Measurements from ENCODE around the gene TMEM217.

Gene TMEM217

GRCh38 chr6:37283268-37283667 is 25.3 kb upstream of the TMEM217 start:
- H3K9me3 ChIP-seq: no peaks in the 10 kb centered on the region
- DNase-seq: no peak
- H3K4me1 ChIP-seq: no peaks in the 10 kb centered on the region; the same call in 1 of the 2 replicates
- H3K27me3 ChIP-seq: no peaks in the 10 kb centered on the region
- H3K36me3 ChIP-seq: peaks cover 38% of the 10 kb centered on the region
- no peak for TF ChIP-seq CTCF (IDR thresholded peaks at IDR 0.05; ENCODE audit: low read depth, low read length)
- no peak overlapping the region for H3K4me3 ChIP-seq (ENCODE audit: low read depth, low read length)

GRCh38 chr6:37282371-37282770 is 24.4 kb upstream of the TMEM217 start:
- Histone ChIP-seq H3K4me3 (ENCODE audit: low read depth, low read length) (no peak overlapping the region), H3K36me3 (peaks cover 33% of the 10 kb centered on the region), H3K27me3 (no peaks in the 10 kb centered on the region), H3K9me3 (no peaks in the 10 kb centered on the region), H3K4me1 (no peaks in the 10 kb centered on the region)
- TF ChIP-seq CTCF (IDR thresholded peaks at IDR 0.05; ENCODE audit: low read depth, low read length): no peak
- no peak for DNase-seq

- Histone ChIP-seq H3K4me1 (no peaks in the 10 kb centered on the region), H3K36me3 (peaks cover 23% of the 10 kb centered on the region), H3K9me3 (no peaks in the 10 kb centered on the region), H3K4me3 (ENCODE audit: low read depth, low read length) (no peak overlapping the region), H3K27me3 (no peaks in the 10 kb centered on the region)
- no peak for DNase-seq
- TF ChIP-seq CTCF (IDR thresholded peaks at IDR 0.05; ENCODE audit: low read depth, low read length): no peak
Measured at GRCh38 chr6:37280162-37280887, 22.4 kb upstream of the TMEM217 start.

GRCh38 chr6:37279366-37280134 is 21.6 kb upstream of the TMEM217 start:
- Histone ChIP-seq H3K27me3 (no peaks in the 10 kb centered on the region), H3K9me3 (no peaks in the 10 kb centered on the region), H3K36me3 (peaks cover 18% of the 10 kb centered on the region), H3K4me1 (no peaks in the 10 kb centered on the region), H3K4me3 (ENCODE audit: low read depth, low read length) (no peak overlapping the region)
- TF ChIP-seq CTCF (IDR thresholded peaks at IDR 0.05; ENCODE audit: low read depth, low read length): no peak
- DNase-seq: no peak

GRCh38 chr6:37277001-37277409 is 19.1 kb upstream of the TMEM217 start:
- no peak for DNase-seq
- H3K4me1 ChIP-seq: no peaks in the 10 kb centered on the region
- H3K27me3 ChIP-seq: no peaks in the 10 kb centered on the region
- H3K9me3 ChIP-seq: no peaks in the 10 kb centered on the region
- H3K4me3 ChIP-seq (ENCODE audit: low read depth, low read length): no peak overlapping the region
- TF ChIP-seq CTCF (IDR thresholded peaks at IDR 0.05; ENCODE audit: low read depth, low read length): no peak
- peaks cover 4% of the 10 kb centered on the region for H3K36me3 ChIP-seq

GRCh38 chr6:37275350-37275749 is 17.4 kb upstream of the TMEM217 start:
- Histone ChIP-seq H3K36me3 (peaks cover 3% of the 10 kb centered on the region), H3K4me1 (no peaks in the 10 kb centered on the region), H3K27me3 (no peaks in the 10 kb centered on the region), H3K9me3 (no peaks in the 10 kb centered on the region), H3K4me3 (ENCODE audit: low read depth, low read length) (no peak overlapping the region)
- DNase-seq: no peak
- TF ChIP-seq CTCF (IDR thresholded peaks at IDR 0.05; ENCODE audit: low read depth, low read length): no peak

Data from BE2C (cell line).